HG03139 (cell line): ENCODE measurements around the gene CSNK1D.
"Not testable (repeated sequence)": the region's sequence is repeated elsewhere in the genome, so short reads cannot be mapped to it uniquely, and the experiment has no call there.

Experiments
- ATAC-seq: cut with Tn5 transposase; IDR thresholded peaks from one replicate; pipeline ENCODE4 v1.9.1; 2021; ENCODE audit not compliant: unreplicated experiment

The CSNK1D gene

DNA sequence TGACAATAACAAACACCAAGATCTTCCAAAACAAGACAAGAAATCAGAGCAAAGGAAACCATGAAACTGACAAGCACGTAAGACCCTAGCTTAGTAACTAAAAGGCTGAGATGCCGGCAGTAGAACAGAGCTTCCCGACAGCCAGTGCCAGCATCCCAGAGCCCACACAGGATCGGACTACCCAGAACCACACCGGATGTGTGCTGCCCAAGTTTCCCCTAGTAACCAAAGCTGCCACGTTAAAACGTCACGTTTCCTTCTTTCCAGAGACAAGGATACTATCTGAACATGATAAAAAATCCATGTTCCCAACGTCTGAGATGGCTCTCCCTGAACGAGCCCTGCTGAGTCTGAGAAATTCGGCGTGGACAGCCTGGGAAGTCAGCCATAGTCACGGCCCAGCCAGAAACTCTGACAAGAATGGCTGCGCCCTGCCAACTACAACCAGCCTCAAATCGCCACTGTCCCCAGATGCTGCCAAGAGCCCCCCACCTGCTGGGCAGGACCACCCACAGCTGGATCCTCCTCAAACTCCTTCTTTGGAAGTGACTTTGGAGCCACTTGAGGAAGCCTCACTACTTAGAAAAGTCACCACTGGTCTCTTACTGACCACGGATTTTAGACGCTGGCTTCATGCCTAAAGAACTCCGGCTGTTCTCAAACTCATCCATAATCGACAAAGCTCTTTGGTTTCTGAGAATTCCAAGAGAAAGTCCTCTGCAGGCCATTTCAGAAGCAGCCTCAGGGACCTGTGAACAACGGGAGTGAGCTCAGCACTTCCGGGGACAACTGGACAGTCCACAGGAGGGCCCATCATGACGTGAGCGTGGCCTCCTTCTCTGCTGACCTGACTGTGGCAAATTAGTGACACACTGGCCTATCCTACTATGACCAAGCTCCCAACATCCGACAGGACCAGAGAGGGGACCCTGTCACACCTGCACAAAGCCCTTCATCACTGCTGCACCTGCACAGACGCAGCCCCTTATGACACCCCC, 77.5 kb downstream of the CSNK1D start:
- ATAC-seq, result no peak

DNA sequence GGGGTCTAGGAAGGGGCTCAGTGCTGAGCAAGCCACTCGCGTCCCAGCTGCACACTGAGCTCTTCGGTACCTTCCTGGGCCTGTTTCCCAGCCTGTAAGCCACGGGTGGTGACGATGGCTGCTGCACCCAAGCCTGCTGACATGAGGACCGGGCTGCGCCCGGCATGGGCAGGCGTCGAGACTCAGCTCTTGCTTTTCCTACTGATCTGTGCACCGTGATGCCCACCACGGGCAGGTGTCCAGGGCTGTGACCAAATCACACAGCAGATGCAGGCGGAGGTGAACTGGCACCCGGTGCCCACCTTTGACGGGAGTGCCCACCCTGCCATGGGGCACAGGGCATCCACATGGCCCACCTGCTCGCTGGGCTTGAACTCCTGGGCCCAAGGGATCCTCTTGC, 78.7 kb downstream of the CSNK1D start:
- no peak for ATAC-seq

DNA sequence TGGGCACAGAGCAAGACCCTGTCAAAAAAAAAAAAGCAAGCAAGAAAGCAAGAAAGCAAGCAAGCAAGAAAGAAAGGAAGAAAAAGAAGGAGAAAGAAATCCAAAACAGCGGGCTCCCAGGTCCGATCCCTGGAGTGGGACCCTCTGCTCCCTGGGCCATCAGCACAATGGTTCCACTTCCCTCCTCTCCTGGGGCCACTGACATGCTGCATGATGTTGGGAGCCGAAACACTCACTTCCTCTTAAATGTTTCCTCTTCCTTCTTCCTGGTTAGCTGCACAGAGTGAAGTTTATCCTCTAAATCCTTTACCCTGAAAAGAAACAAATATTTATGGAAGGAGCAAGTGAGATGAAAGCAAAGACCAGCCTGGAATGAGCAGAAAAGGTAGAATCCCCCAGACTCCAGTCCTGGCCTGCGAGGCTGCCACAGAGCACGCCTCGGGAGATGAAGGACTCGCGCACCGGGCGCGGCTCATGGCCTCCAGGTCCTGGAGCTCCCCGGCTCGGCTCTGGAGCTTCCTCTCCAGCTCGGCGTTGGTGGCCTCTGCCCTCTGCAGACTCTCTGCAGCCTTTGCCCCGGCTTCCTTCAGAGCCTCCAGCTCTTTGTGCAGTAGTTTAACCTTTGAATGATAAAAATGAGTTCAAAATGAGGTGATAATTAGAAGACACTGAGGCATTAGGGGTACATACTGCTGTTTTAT, 79.8 kb downstream of the CSNK1D start:
- no peak for ATAC-seq

DNA sequence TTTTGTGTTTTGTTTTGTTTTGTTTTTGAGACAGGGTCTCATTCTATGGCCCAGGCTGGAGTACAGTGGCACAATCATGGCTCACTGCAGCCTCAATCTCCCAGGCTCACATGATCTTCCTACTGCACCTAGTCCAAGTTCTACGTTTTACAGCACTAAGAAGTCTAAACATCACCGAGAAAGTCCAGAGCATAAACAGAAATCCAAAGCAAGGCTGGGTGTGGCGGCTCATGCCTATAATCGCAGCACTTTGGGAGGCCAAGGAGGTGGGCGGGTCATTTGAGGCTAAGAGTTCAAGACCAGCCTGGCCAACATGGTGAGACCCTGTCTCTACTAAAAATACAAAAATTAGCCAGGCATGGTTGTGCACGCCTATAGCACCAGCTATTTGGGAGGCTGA, 80.5 kb downstream of the CSNK1D start:
- ATAC-seq, result not testable (repeated sequence)
